ENCODE results near the gene RAB6B. TPM values are rescaled to one million over a fixed set of nuclear protein-coding genes. Genes with fewer than 3 reads are reported as not detected.

Gene RAB6B
- total RNA-seq, 1 experiment from 2014 or later = 5.2 TPM

DNA sequence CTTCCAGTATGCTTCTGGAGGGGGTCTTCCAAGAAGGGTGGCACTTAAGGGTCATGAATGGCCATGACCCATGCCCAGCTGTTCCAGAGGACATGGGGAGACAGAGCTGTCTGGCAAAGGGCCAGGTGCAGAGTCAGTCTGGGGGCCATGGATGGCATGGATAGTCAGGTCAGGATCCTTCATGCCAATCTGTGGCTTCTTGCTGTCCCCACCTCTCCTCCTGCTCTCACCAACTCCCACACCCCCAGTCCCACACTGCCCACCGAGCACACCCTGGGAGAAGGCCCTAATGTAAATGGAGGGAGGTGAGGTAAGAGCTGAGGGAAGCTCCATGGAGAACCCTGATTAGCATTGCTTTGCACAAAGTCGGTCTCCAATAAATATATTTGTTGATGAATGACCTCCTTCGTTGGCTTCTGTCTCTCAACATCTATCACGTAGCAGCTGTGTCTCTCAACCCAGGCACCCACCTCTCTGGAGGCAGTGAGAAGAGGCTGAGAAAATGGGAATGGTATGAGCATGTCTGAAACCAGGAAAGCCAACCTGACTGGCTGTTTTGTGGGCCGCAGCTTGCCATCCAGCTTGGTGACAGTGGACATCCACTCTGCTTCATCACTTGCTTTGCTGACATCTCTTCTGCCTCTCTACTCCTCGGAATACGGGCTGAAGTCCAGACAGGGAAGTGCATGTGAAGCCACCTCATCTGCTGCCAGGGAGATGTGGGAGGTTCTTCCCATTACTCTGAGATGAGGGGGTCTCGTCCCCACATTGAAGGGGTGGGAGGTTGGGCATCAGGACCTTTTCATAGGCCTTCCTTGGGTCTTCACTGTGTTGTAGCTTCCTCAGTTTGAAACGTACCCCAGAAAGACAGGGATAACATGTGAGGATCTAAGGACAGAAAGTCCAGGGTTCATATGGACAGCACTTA is 37.7 kb upstream of the RAB6B start:
- DNase-seq (ENCODE audit: low read depth, low spot score) = no peak
- in situ Hi-C loops (cut with HindIII; ENCODE audit: low pct_unique_long_range_greater_than_20kb, low sequenced_read_pairs) = no loop called here

DNA sequence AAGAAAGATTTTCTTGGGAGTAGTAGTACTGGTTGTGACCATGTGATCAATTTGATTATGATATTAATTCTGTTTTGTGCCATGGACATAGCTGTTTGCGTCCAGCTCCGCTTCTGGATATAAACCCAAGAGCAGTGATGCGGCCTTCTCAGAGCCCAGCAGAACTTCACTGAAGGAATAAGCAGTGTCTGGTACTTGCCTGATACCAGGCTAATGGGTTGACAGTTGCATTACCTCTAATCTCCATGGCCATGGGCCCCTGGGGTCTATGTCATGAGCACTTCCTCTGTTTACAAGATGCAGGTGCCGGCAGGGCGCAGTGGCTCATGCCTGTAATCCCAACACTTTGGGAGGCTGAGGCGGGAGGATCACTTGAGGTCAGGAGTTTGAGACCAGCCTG is 36.3 kb upstream of the RAB6B start:
- in situ Hi-C loops (cut with HindIII; ENCODE audit: low pct_unique_long_range_greater_than_20kb, low sequenced_read_pairs) = no loop called here
- DNase-seq (ENCODE audit: low read depth, low spot score) = no peak

DNA sequence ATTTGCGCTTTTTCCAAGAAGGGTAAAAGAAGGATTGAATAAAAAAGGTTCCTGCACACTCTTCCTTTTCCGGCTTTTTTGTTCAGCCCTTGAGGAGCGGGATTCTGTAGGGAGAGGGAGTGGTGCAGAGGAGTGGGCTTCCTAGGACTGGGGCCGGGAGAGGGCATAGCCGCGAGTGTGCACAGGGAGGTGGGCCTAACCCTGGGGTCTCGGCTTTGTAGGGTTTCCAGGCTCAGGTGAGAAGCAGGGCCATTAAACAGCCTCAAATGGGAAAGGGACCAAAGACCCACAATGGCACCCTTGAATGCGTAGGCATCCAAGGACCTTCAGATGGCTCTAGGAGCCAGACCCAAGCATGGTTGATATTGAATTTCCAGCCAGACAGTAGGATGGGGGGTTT is 35.4 kb upstream of the RAB6B start:
- in situ Hi-C loops (cut with HindIII; ENCODE audit: low pct_unique_long_range_greater_than_20kb, low sequenced_read_pairs) = no loop called here
- no peak for DNase-seq (ENCODE audit: low read depth, low spot score)

DNA sequence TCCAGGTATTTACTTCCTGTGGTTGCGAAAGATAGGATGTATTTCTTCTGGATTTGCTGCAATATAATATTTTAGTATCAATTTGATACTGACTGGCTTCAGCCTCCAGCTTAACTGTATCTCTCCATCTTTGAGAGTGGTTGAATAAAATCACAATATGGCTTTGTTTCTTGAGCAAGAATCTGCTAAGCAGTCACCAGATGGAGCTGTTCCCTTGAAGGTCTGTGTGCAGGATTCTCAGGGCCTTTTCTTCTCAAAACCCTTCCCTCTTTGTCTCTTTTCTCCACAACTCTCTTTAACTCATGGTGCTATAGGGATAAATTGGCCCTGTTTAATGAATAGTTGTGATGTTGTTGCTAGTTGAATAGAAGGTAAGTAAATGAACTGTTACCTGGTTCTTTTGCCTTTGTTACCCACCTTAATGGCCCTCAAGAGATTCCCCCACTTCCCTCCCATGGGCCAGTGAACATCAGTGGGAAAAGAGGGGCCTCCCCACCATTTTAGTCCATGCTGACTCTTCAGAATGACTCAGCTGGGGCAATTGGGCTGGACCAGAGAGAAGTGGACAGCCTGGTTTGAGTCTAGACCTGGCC is 34.8 kb upstream of the RAB6B start:
- in situ Hi-C loops (cut with HindIII; ENCODE audit: low pct_unique_long_range_greater_than_20kb, low sequenced_read_pairs) = no loop called here
- DNase-seq (ENCODE audit: low read depth, low spot score) = peak; percentile 77

DNA sequence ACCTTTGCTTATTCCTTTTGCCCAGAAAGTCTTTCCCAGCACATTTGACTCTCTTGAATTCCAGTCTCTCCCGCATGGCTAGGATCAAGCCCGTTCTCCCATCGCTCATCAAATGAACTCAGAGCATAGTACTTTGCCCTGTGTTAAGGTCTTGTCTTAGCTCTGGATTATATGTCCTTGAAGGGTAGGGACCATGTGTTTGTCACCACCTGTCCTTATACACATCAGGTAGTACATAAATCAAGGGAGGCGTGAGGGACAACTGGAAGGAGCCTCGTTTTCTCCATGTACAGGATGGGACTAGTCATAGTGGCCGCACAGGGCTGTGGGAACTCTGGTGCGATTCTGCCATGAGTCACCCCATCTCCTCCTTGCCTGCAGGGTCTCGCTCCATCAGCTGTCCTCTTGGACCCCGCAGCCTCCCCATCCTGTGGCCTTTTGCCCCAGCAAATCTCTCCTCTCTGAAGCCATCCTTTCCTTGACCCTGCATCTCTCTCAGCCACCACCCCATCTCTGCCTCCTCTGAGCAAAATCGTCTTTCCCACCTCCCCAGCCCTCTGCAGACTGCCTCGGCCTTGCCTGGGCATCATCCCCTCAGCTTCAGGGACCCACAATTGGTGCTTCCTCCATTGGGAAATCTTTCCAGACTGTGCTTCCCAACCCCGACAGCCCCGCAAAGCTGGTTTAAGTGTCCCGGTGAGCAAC is 33.4 kb upstream of the RAB6B start:
- no peak for DNase-seq (ENCODE audit: low read depth, low spot score)

DNA sequence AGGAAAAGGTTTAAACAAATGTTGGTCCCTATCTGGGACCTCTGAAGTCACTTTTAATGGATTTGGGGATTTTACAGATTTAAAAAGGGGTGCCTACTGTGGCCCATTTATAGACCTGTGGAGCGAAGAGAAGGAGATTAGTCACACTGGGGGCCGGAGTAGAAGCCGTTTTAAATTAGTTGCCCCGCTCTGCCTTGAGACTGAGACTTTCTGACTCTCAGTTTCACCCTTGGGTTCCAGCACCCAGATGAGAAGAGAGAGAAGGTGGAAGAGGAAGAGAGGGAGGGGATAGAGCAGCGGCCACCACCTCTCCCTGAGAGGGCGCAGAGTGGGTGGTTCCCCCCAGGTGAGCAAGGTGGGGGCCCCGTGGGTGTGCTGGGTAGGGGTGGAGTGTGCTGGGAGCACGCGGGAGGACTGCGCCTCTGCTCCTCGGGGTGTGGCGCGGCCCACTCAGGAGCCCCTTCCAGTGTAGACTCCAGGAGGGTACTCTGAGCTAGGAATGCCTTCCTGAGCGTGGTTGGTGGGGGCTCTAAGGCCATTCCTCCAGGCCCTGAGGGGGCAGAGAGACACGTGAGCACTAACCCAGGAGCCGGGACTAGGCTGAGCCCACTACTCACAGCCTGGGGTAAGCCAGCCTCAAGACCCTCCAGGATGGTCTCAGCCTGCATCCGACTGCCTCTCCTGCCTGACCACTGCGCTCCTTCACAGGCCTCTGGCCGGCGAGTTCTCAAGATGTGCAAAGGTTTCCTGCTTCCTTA is 32.6 kb upstream of the RAB6B start:
- in situ Hi-C loops (cut with HindIII; ENCODE audit: low pct_unique_long_range_greater_than_20kb, low sequenced_read_pairs) = no loop called here
- no peak for DNase-seq (ENCODE audit: low read depth, low spot score)

More for the DNA sequence above, 33.4 kb upstream of the RAB6B start:
- in situ Hi-C loops (cut with HindIII; ENCODE audit: low pct_unique_long_range_greater_than_20kb, low sequenced_read_pairs) = no loop called here

DNA sequence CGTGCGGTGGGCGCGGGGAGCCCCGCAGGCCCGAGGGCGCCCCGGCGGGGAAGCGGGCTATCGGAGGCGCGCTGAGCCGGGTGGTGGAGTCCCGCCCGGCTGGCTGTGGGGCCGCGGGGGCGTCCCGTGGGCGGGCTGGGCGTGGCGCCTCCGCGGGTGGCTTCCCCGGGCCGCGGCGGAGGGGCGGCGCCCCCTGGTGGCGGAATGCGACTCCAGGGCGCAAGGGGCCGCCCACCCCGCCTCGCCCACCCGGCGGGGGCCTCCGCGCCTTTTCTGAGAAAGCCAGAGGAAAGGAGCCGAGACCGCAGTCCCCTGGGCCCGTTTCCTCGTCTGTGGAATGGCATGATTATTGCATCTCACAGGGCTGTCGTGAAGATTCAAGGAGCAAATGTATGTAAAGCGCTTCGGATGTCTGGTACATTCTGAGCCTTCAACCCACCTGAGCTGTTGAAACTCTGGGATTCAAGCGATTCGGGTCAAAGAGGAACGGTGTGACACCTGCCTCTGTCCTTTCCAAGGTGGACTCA is 31.9 kb upstream of the RAB6B start:
- peak; percentile 36 for DNase-seq (ENCODE audit: low read depth, low spot score)
- in situ Hi-C loops (cut with HindIII; ENCODE audit: low pct_unique_long_range_greater_than_20kb, low sequenced_read_pairs) = no loop called here

DNA sequence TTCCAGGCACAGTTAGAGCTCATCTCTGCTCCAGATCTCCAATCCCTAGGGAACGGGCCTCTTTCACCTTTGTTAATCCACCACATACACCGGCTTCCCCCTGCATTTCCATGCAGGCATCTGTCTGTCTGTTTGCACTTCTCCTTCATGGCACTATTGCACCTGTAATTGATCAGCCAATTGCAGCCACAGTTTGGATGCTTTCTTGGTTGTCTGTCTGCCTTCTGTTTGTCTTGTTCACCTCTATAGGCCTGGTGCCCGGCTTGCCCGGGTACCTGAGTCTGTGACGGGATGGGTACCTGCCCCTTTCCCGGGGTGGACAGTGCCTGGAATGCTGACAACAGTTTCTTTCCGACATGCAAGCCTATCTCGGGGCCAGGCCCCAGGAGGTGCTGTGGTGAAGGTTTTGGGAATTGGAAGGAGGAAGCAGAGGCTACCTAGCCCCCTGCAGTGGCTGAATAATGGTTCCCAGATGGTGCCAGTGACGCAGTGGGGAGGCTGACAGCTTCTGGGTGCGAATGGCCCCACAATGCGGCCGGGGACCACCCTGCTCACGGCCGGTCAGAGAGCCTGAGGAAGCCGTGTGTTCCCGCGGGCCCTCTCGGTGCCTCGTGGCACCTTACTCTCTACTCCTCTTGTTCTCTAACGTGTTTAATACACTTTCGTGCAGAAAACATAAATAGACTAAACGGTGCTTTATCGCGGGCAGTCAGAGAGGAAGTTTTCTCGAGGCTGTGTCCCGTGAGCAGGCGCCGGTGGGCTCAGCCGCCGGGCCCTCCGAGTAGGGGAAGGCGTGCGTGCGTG is 31.3 kb upstream of the RAB6B start:
- in situ Hi-C loops (cut with HindIII; ENCODE audit: low pct_unique_long_range_greater_than_20kb, low sequenced_read_pairs) = no loop called here
- DNase-seq (ENCODE audit: low read depth, low spot score) = peak; percentile 15

DNA sequence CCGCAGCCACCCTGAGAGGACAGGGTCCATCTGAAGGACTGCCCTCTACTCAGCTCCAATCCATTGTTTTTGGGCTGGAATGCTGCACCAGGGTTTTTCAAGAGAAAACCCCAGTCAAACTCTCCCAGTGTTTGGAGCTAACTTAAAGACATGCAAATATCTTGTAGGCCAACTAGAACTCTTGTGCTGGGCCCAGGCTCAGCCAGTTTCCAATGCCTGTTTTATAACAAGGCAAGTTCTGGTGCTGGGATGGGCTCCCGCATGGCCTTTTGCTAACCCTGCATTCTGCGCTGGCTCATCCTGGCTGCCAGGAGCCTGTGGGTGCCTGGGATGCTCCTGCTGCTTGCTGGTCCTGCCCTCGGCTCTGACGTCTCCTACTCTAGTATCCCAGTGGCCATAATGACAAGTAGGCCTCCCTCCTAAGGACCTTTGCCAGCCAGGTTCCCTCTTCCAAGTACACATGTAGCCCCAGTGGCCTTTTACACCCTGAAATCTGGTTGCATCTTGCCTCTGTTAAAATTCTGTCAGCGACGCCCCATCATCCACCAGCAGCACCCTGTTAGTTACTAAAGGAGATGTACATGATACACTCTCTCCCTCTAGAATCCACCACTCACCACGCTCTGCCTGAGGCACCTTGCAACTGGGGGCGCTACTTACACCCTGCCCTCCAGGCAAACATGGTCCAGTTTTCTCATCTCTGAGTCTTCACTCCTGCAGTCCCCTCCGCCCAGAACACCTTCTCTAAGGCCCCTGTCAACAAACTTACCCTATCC is 30.5 kb upstream of the RAB6B start:
- in situ Hi-C loops (cut with HindIII; ENCODE audit: low pct_unique_long_range_greater_than_20kb, low sequenced_read_pairs) = no loop called here
- DNase-seq (ENCODE audit: low read depth, low spot score) = no peak

DNA sequence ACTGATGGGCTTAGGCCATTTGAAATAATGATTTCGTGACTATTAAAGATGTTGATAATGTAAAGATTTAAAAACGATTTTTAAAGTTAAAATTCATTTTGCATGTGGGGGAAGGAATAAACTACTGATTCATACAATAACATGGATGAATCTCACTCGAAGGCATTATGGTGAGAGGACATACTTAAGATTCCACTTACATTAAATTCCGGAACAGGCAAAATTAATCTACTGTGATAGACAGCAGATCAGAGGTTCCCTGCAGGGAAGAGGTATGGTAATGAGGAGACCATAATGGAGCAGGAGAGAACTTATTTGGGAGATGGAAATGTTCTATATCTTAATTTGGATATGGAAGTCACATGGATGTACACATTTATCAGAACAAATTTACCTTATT is 28.4 kb upstream of the RAB6B start:
- in situ Hi-C loops (cut with HindIII; ENCODE audit: low pct_unique_long_range_greater_than_20kb, low sequenced_read_pairs) = no loop called here
- no peak for DNase-seq (ENCODE audit: low read depth, low spot score)

DNA sequence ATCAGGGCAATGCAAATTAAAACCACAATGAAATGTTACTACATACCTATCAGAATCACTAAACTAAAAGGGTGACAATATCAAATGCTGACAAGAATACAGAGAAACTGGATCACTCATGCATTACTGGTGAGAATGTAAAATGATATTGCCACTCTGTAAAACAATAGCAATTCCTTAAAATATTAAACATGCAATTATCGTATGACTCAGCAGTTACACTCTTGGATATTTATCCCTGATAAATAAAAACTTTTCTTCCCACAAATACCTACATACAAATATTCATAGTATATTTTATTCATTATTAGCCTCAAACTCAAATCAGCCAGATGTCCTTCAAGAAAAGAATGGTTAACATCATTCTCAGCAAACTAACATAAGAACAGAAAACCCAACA is 25.9 kb upstream of the RAB6B start:
- DNase-seq (ENCODE audit: low read depth, low spot score) = no peak
- in situ Hi-C loops (cut with HindIII; ENCODE audit: low pct_unique_long_range_greater_than_20kb, low sequenced_read_pairs) = no loop called here

DNA sequence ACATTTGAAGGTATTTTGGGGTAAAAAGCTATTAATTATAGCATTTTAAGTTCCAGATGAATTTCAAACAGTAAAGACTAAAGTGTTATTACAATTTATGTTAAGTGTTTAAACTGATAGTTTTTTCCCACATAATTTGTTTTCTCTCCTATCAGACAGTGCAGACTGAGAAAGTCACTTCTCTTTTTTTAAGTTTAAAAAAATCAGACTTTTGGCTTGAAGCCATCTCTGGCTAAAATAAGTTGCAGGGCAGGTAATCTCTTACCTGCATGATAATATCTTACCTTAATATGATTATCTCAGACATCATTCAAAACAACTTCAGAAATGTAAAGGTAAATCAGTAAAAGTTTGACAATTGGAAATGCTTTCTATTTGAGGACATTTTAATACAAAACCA is 21.5 kb upstream of the RAB6B start:
- DNase-seq (ENCODE audit: low read depth, low spot score) = no peak
- in situ Hi-C loops (cut with HindIII; ENCODE audit: low pct_unique_long_range_greater_than_20kb, low sequenced_read_pairs) = loop anchor here (10.0 kb wide), 1 partner anchor 92 kb away; no protein-coding TSS in a partner anchor

DNA sequence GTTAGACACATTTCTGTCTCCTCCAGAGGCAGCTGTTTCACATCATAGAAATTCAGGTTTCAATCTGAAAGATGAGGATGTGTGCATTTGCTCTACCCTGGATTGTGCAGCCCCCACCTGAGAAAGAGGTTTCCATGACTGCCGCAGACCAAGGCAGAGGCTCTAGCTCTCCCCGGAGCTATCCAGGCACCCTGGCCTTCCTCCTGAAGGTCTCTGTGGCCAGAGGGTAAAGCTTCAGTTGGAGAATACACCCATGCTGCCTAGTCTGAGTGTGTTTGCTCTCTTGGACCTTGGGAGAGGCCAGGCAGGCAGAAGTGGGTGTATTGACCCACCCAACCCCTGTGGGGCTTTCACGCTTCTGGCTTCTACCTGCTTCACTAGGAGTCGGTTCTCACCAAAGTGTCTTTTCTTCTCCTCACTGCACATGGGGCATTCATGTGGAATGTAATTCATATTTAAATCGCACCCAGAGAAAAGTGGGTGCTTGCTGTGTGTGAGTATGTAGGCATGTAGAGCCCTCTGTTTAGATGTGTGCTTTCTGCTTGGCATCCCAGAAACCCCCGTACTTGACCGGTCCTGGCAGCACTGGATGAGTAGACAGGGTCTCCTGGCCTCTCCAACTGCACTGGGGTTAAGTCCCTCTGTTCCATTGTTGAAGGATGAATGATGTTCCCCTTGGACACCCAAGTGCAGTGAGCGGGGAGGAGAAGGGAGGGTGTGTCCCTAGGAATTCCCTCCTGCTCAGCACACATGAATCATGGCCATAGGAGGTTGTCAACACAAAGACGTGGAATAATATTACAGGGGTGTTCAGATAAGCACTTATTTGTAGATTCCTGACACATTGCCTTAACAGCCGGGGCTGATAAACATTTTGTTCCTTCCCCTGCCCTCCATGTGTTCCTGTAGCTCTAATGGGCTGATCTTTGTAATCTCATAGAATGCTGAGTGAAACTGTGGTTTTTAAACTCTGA is 20.3 kb upstream of the RAB6B start:
- in situ Hi-C loops (cut with HindIII; ENCODE audit: low pct_unique_long_range_greater_than_20kb, low sequenced_read_pairs) = loop anchor here (10.0 kb wide), 1 partner anchor 91 kb away; no protein-coding TSS in a partner anchor
- no peak for DNase-seq (ENCODE audit: low read depth, low spot score)

DNA sequence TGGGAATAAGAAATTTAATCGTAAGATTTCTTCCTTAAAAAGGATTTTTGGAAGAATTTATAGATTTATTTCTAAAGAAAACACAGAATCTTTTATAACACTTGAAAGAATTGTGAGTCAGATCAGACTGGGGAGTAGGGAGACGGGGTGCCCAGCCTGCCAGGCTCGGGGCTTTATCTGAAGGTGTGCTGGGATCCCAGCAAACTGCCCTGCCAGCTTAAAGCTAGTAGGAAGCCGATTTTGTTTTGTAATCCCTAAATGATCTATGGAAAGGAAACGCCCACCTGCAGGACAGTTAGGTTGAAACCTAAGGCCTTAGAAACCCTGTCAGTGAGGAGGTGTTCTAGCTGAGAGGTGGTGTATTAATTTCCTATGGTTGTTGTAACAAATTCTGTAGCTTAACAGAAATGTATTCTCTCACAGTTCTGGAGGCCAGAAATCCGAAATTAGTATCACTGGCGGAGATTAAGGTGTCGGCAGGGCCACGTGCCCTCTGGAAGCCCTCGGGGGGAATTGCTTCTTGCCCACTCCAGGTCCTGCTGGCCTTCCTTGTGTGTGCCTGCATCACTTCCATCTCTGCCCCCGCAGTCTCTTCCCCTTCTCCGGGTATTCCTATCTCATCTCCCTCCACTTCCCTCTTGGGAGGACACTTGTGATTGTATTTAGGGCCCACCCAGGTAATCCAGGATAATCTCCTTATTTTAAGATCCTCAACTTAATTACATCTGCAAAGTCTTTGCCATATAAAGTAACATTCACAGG is 19.3 kb upstream of the RAB6B start:
- no peak for DNase-seq (ENCODE audit: low read depth, low spot score)
- in situ Hi-C loops (cut with HindIII; ENCODE audit: low pct_unique_long_range_greater_than_20kb, low sequenced_read_pairs) = loop anchor here (10.0 kb wide), 1 partner anchor 90 kb away; no protein-coding TSS in a partner anchor
